Stimulated activated CD4-positive, alpha-beta T cell treated with anti-CD3 and anti-CD28 coated beads, Interleukin-12 subunit alpha, Interleukin-12 subunit beta, amount 100 ng/mL, for 48 hours (primary cell): ENCODE results near the gene ULBP1.
"Not testable (repeated sequence)": the region's sequence is repeated elsewhere in the genome, so short reads cannot be mapped to it uniquely, and the experiment has no call there.

ENCODE experiments used
- DNase-seq, 3 donors: peaks; one replicate each; pipeline ENCODE4 v3.0.0-alpha.2; 2020; ENCODE audit warnings: low read depth in 2 of 3, low spot score in 1 of 3

Gene ULBP1

DNA sequence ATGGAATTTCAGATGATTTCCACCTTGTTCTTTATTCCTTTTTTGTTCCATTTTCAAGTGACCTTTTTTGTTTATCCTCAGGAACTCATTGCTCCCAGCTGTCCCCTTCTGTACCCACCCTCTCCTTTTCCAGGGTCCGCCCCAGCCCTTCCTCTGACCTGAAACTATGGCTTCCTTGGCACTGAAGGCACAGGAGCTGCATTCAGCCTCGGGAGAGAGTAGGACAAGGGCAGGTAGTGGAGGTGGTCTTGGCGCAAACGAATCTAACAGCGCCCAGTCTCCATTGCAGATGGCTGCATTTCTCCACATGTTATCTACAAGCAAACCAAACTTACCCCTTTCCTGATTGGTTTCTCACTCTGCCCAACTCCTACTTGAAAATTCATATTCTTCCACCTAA, 30.7 kb upstream of the ULBP1 start:
- no peak for DNase-seq

- DNase-seq, result no peak
Observed at GRCh38 chr6:149933461-149933860, 30.3 kb upstream of the ULBP1 start.

DNA sequence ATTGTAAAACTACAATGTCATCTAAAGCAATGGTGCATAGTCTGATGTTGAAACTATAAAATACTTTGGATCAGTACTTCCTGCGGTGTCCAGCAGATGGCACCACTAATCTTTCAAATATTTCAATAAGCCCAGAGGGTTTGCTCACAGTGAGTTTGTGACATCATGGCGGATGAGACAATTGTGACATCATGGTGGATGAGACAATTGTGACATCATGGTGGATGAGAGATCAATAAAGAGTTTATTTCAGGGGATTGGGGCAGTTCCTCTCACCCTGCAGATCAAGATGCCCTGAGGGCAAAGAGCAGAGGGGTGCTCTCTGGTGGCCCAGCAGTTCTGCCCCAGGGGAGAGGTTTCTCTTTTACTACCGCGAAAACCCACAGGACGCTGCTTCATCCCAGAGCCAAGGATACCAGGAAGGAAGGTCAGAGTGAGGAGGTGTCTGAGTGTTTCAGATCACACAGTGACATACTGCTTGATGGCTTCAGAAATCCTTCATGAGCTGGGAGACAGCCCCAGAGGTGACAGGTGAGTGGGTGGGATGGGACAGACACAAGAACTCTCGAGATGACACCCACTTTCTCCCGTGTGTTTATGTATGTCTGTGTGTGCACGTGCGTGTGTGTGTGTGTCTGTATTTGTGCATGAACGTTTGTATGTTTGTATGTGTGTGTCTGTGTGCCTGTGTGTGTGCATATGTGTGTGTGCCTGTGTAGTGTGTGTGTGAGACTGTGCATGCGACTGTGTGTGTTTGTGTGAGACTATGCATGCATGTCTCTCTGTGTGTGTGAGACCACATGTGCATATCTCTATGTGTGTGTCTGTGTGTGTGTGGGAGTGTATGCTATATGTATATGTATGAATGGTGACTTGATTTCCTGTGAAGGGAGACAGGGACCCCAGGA, 29.2 kb upstream of the ULBP1 start:
- DNase-seq, result peak; percentile 45 to 78 (median 49)

DNA sequence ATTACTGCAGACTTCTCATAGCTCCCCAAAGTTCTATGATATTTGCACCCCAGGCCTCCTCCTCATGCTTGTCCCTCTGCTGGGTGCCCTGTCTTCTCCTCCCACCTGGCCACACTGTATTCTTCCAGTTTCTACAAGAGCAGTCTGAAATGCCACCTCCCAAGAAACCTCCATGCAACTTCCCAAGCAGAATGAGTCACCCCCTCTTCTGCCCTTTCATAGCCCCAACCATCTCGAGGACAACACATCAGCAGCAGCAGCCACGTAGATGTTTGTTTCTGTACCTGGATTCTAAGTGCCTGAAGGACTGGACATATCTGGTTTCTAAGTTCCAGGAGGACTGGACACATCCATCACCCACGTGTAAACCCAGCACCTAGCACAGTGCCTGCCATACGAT, 28.5 kb upstream of the ULBP1 start:
- no peak for DNase-seq

DNA sequence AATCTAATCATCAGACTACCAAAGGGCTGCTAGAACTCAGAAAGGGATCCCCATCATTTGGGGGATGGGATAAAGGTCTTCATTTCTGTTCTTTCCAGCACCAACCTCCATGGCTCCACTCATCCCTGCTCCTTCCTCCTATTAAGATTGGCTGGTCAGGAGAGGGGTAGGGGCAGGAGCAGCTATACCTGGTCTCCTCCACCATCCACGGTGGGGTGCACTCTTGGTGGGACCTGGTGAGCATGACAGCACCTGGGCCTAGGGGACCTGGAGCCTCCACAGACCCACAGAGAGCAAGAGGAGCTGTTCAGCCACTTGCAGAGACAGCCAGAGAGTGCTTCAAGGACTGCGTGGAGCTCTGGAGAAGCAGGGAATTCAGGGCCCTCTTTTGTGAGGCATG, 28.1 kb upstream of the ULBP1 start:
- DNase-seq, result no peak

DNA sequence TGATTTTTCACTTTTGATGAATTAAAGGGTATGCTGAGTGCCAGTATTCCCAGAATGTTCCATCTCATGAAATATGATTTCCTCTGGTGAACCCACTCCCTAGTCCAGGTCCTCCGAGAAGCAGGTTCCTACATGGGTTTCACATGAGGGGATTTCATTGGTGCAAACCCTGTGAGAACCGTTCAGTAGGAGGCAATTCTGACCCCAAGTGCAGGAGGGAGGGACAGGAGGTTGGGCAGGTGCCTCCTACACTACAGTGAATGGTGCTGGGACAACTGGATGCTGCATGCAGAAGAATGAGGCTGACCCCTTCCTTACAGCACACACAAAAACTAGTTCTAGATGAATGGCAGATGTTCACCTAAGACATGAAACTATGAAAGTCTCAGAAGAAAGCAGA, 27.0 kb upstream of the ULBP1 start:
- DNase-seq, result no peak

GRCh38 chr6:149938013-149938570, 25.7 kb upstream of the ULBP1 start:
- not testable (repeated sequence) for DNase-seq

DNA sequence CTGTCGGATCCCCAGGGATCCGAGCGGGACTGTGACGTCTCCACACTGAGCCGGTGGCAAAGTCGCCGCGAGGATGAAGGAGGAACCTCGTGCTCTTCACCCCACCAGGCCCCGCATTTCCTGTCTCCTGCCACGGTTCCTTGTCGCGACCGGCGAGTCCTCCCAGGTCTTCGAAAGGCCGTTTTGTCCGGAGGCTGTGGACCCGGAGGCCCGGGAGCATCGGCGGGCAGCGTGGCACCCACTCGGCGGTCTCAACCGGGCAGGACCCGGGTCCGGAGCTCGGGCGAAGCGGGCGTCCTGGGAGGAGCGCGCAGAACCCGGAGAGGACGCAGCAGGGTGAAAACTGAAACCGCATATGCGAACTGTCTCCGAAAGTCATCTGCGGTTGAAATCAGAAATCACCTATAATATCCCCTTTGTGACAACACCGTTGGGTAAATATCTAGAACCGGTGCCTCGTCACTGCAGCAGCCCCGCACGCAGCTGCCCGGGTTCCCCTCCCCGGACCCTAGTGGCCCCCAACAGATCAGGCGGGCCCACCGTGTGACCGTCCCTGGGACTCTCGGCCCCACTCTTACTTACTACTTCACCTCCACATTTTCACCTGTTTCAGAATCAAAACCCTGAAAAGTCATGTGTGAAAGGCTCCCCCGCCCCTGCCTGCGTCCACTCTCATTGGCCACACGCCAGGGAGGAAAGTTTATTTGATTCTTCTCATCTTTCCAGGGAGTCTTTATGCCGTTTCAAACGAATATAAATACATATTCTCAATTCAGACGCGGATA, 25.0 kb upstream of the ULBP1 start:
- DNase-seq, result no peak

GRCh38 chr6:149939356-149939648, 24.4 kb upstream of the ULBP1 start:
- no peak for DNase-seq

- DNase-seq, result no peak
Observed at GRCh38 chr6:149939909-149940671, 23.7 kb upstream of the ULBP1 start.

- DNase-seq, result no peak
Observed at GRCh38 chr6:149940672-149940982, 23.1 kb upstream of the ULBP1 start.

DNA sequence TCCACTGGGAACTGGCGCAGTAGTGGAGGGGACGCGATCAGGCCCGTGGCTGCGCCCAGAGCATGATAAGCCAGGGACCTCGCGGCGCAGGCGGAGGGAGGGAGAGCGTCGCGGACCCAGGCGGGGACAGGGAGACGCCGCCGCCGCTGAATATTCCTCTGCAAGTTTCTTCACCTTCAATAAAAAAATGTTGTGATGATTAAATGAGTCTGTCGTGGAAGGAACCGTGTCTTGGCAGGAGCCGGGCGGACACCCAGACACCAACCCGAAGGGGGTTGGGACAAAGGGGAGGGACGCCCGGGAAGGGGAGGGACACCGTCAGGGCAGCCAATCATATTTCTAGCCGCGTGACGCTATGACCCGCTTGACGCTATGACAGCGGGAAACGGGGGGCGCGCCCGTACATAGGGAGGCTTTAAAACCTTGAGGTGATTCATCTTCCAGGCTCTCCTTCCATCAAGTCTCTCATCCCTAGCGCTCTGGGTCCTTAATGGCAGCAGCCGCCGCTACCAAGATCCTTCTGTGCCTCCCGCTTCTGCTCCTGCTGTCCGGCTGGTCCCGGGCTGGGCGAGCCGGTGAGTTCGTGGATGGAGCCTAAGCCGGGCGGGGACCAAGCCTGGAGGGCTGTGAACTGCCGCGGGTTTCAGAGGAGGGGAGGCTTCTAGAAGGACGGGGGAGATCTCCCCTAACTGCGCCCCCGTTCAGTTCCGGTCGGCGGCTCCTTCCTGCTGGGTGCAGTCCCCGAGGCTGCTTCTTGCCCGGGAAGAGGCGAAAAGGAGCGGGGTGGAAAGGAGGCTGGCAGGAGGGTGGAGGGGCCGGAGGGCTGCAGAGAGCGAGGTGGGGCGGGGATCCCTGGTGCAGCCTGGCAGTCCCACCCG, 21.9 kb upstream of the ULBP1 start, which contains the start of gene ULBP2:
Gene ULBP2, plus strand, starts transcription at position 432 of the 878 bp plus-strand sequence. Its CDS starts 59 bp downstream, at position 491.
- peak; percentile 71 to 78 (median 75) for DNase-seq

DNA sequence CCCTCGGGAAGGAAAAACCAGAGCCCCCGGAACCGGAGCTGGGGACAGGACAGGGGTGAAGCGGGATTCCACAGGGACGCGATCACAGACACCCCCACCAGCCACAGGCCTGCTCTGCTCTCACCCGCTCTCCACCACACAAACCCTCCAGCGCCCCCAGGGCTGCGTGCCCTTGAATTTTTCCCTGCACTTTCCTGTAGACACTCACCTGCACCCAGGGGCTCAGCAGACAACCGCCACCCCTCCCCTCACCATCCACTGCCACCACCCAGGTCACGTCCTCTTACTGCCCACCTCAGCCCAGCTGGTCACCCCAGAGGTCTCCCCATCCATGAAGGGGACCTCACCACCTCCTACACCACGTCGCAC, 21.3 kb upstream of the ULBP1 start:
- DNase-seq, result no peak

DNA sequence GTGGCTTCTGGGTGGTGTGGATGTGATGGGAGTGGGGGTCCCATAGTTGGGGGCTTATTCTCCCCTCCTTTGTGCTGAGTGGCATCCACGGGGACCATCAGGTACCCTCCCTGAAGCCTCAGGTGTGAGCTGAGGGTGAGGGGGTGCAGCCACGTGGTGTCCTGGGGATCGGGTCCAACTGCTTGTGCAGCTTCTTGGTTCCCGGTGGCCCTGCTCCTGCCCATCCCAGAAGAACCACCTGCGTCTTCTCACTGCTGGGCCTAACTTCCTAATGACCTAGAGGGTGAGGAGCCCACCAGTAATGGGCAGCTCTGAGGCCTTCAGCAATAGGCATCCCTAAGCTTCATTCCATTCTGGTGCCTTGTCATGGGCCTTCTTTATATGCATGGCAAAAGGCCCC, 20.4 kb upstream of the ULBP1 start:
- DNase-seq, result not testable (repeated sequence)

- DNase-seq, result not testable (repeated sequence)
Observed at GRCh38 chr6:149945276-149945675, 18.5 kb upstream of the ULBP1 start.

GRCh38 chr6:149946631-149947030, 17.1 kb upstream of the ULBP1 start:
- DNase-seq, result not testable (repeated sequence)

DNA sequence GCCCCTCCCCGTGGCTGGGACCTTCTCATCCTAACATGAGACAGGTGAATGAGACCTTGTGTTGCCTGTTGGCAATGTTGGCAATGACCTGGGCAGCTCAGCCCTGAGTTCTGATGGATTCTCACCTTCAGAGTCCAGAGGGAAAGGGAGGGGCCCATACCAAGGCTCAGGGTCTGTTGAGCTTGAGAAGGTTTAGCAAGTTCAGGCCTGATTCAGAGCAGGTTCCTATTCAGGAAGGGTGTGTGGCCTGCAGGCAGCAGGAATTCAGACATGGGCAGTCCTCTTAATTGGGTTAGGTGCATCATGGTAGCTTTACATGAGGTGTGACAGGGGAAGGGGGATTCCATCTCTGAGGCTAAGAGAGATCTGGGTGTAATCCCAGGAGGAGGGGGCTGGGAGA, 16.2 kb upstream of the ULBP1 start:
- DNase-seq, result not testable (repeated sequence)

DNA sequence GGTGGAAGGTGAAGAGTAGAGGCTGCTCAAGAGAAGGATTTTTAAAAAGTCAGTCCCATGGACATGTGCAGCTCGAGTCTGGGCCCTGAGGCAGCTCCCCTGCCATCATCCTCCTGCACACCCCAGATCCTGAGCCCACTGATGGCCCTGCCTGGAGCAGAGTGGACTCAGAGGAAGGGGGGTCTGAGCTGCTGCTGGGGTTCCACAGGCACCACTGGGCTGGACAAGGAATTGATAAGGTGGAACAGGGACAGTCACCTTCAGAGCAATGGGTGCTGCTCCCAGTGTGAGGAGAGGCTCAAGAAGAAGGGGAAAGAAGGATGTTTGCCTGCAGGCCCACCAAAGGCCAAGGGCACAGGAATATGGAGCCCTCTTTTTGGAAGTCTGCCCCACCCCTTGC, 15.7 kb upstream of the ULBP1 start:
- no peak for DNase-seq

GRCh38 chr6:149948616-149949015, 15.1 kb upstream of the ULBP1 start:
- no peak for DNase-seq

DNA sequence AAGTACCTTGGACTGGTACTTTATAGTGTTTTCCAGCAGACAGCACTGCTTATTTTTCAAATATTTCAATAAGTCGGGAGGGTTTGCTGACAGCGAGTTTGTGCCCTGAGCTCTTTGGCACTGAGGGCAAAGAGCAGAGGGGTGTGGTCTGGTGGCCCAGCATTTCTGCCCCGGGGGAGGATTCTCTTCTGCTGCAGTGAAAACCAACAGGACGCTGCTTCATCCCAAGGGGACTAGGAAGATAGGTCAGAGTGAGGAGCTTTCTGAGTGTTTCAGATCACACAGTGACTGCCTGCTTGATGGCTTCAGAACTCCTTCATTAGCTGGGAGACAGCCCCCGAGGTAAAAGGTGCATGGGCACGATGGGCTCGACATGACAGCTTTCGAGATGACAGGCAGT, 13.3 kb upstream of the ULBP1 start:
- DNase-seq, result no peak

- no peak for DNase-seq
Observed at GRCh38 chr6:149951096-149951495, 12.6 kb upstream of the ULBP1 start.
